ENCODE measurements around the gene VIPR2. TPM values are rescaled to one million over a fixed set of nuclear protein-coding genes. Genes with fewer than 3 reads are reported as not detected.

VIPR2 gene, protein sequence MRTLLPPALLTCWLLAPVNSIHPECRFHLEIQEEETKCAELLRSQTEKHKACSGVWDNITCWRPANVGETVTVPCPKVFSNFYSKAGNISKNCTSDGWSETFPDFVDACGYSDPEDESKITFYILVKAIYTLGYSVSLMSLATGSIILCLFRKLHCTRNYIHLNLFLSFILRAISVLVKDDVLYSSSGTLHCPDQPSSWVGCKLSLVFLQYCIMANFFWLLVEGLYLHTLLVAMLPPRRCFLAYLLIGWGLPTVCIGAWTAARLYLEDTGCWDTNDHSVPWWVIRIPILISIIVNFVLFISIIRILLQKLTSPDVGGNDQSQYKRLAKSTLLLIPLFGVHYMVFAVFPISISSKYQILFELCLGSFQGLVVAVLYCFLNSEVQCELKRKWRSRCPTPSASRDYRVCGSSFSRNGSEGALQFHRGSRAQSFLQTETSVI
- total RNA-seq (2016; rRNA removed; fragmentation: Illumina TruSeq; extraction: Trizol) (not detected in 2 replicates), polyA plus RNA-seq (2011; rRNA removed) (not detected in 2 replicates), polyA minus RNA-seq (2011; rRNA and poly(A)+ RNA removed; ENCODE audit: low replicate concordance) (19.5 TPM in 1 of 2 replicates, not detected in the other), Bru-seq, nascent RNA (not detected), BruChase-seq, experiment 1, labeled RNA remaining after a 6-hour chase (not detected), BruChase-seq, experiment 2, labeled RNA remaining after a 2-hour chase (not detected)
- not detected in 2 replicates for total RNA-seq (2016; cell fraction: cytosol; rRNA removed; fragmentation: Illumina TruSeq; extraction: Trizol; ENCODE audit: low read depth)
- not detected in 2 replicates for total RNA-seq (2016; cell fraction: insoluble cytoplasmic fraction; rRNA removed; fragmentation: Illumina TruSeq; extraction: Trizol)
- total RNA-seq (2016; cell fraction: membrane; rRNA removed; fragmentation: Illumina TruSeq; extraction: Trizol), result not detected in 2 replicates
- not detected in 2 replicates for total RNA-seq (2016; cell fraction: nucleus; rRNA removed; fragmentation: Illumina TruSeq; extraction: Trizol)
- polyA plus RNA-seq (2011; cell fraction: cytosol; rRNA removed), result not detected in 2 replicates
- polyA plus RNA-seq (2011; cell fraction: nucleus; rRNA removed), result not detected in 2 replicates
- not detected in 2 replicates for polyA plus RNA-seq (2012)
- not detected in 2 replicates for polyA plus RNA-seq (2016; cell fraction: cytosol; fragmentation: Illumina TruSeq; extraction: Trizol; ENCODE audit: low read depth)
- not detected in 2 replicates for polyA plus RNA-seq (2016; cell fraction: insoluble cytoplasmic fraction; fragmentation: Illumina TruSeq; extraction: Trizol; ENCODE audit: low read depth)
- not detected in 2 replicates for polyA plus RNA-seq (2016; cell fraction: membrane; fragmentation: Illumina TruSeq; extraction: Trizol; ENCODE audit: low read depth)
- polyA plus RNA-seq (2016; cell fraction: nucleus; fragmentation: Illumina TruSeq; extraction: Trizol; ENCODE audit: insufficient read depth, low read depth), result not detected in 2 replicates
- not detected in 2 replicates for polyA minus RNA-seq (2011; cell fraction: cytosol; rRNA and poly(A)+ RNA removed)
- 0.13 TPM in 1 of 2 replicates, not detected in the other for polyA minus RNA-seq (2011; cell fraction: nucleus; rRNA and poly(A)+ RNA removed)
- long read RNA-seq, experiment 1, partial matches to known transcripts, result 0 of 1 reads
- long read RNA-seq, experiment 1, other reads (novel, unspliced or antisense), result 1 of 1 reads
- long read RNA-seq, experiment 2, result 0 reads

DNA sequence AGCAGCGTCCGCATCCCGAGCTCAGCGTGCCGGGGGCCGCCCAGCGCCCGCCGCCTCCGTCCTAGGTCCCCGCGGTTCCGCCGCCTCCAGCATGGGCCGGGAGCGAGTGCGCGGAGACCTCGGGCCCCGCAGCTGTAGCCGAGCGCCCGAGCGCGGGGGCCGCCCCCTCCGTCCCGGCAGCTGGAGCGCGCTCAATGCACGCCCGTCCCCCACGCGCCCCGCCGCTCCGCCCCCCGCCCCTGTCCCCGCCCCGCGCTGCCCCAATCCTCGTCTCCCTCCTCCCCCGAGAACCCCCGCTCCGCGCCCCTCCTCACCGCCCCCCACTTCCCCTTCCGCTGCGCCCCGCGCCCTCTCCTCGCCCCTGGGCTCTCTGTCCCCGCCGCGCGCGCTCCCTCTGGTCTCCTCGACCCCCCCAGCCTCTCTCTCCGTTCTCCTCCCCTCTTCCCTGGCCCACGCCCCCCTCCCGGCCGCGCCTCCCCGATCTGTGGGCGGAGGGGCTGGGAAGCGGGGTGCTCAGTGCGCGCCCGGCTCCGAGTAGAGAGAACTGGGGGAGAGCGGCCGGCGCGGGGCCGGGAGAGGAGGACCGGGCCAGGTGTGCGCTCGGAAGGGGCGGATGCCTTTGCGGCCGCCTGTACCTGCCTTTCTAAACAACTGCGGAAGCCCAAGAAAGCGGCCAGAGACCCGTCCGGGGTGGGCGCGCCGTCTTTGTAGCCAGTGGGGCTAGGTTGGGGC lies at the start of gene VIPR2:
VIPR2 (minus strand) TSS at position 110 of the 732 bp plus-strand sequence; CDS start at position 14, 96 bp downstream.
- CTCF ChIA-PET (ENCODE audit: low intra/inter-chr PET ratio, low total read pairs), result no interaction called here
- ATAC-seq (no peak), FAIRE-seq (no peak), DNase-seq (ENCODE audit: low spot score) (no peak)
- no peaks in the 10 kb centered on the region for H3K36me3 ChIP-seq (replicated peaks in 1 of 2; ENCODE audit: control insufficient read depth in 1 of 2, insufficient read depth in 2 of 2, low read length in 2 of 2)
- no peaks in the 10 kb centered on the region for H4K20me1 ChIP-seq (ENCODE audit: insufficient read depth, low read length)
- no peak within 1 kb of the TSS for H3K4me3 ChIP-seq (replicated peaks in 1 of 3; ENCODE audit: insufficient read depth in 1 of 3, low read depth in 2 of 3, low read length in 3 of 3)
- peaks cover 0 to 52% of the 10 kb centered on the region in 2 experiments; a peak in 4 of 5 replicates for H3K27me3 ChIP-seq (ENCODE audit: control insufficient read depth in 1 of 2, insufficient read depth in 2 of 2, low read length in 2 of 2)
- intact Hi-C loops (cut with micrococcal nuclease; ENCODE audit: unreplicated experiment) (no loop called here), in situ Hi-C loops (cut with HindIII; ENCODE audit: extremely low pct_ligation_motif_present, low pct_unique_long_range_greater_than_20kb) (no loop called here)
- no peak within 1 kb of the TSS for H3K27ac ChIP-seq (ENCODE audit: extremely low read length, insufficient read depth, low read length)
- no peaks in the 10 kb centered on the region for H3K4me1 ChIP-seq (ENCODE audit: insufficient read depth, low read length)
- no peaks in the 10 kb centered on the region for H3K79me2 ChIP-seq (ENCODE audit: insufficient read depth, low read length)
- H3K9me3 ChIP-seq (ENCODE audit: low read length), result no peaks in the 10 kb centered on the region
- H2AFZ ChIP-seq (ENCODE audit: low read length), result no peak within 1 kb of the TSS
- WGBS (ENCODE audit: low lambda C conversion rate), result 79% methylated on average over 62 of the region's 88 CpGs
- BruUV-seq (replicated peaks), result no TSS peak
- H3K4me2 ChIP-seq (ENCODE audit: low read depth, low read length), result no peak within 1 kb of the TSS
- no peak within 1 kb of the TSS for H3K9ac ChIP-seq (ENCODE audit: insufficient read depth, low read depth, low read length)
- POLR2A ChIA-PET, result no interaction called here
- TF ChIP-seq CREB1 (IDR thresholded peaks at IDR 0.05) (no peak), CREB1 (CRISPR knock-in tag; IDR thresholded peaks at IDR 0.05) (no peak), CBX5 (CRISPR knock-in tag; IDR thresholded peaks at IDR 0.05; ENCODE audit: borderline replicate concordance) (no peak), ZKSCAN8 (CRISPR knock-in tag; IDR thresholded peaks at IDR 0.05; ENCODE audit: borderline replicate concordance) (no peak), HHEX (CRISPR knock-in tag; IDR thresholded peaks at IDR 0.05) (no peak), ZNF816 (CRISPR knock-in tag; IDR thresholded peaks at IDR 0.05; ENCODE audit: borderline replicate concordance) (no peak), ZNF773 (CRISPR knock-in tag; IDR thresholded peaks at IDR 0.05; ENCODE audit: borderline replicate concordance) (no peak), SIN3B (IDR thresholded peaks at IDR 0.05; ENCODE audit: low read length) (no peak)
- TF ChIP-seq, protein P1, sequence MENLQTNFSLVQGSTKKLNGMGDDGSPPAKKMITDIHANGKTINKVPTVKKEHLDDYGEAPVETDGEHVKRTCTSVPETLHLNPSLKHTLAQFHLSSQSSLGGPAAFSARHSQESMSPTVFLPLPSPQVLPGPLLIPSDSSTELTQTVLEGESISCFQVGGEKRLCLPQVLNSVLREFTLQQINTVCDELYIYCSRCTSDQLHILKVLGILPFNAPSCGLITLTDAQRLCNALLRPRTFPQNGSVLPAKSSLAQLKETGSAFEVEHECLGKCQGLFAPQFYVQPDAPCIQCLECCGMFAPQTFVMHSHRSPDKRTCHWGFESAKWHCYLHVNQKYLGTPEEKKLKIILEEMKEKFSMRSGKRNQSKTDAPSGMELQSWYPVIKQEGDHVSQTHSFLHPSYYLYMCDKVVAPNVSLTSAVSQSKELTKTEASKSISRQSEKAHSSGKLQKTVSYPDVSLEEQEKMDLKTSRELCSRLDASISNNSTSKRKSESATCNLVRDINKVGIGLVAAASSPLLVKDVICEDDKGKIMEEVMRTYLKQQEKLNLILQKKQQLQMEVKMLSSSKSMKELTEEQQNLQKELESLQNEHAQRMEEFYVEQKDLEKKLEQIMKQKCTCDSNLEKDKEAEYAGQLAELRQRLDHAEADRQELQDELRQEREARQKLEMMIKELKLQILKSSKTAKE (CRISPR knock-in tag; IDR thresholded peaks at IDR 0.05; ENCODE audit: borderline replicate concordance), result no peak
- TF ChIP-seq, protein P2, sequence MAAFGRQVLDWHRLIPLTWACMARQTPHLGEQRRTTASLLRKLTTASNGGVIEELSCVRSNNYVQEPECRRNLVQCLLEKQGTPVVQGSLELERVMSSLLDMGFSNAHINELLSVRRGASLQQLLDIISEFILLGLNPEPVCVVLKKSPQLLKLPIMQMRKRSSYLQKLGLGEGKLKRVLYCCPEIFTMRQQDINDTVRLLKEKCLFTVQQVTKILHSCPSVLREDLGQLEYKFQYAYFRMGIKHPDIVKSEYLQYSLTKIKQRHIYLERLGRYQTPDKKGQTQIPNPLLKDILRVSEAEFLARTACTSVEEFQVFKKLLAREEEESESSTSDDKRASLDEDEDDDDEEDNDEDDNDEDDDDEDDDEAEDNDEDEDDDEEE (CRISPR knock-in tag; IDR thresholded peaks at IDR 0.05), result no peak
- TF ChIP-seq, protein P3, sequence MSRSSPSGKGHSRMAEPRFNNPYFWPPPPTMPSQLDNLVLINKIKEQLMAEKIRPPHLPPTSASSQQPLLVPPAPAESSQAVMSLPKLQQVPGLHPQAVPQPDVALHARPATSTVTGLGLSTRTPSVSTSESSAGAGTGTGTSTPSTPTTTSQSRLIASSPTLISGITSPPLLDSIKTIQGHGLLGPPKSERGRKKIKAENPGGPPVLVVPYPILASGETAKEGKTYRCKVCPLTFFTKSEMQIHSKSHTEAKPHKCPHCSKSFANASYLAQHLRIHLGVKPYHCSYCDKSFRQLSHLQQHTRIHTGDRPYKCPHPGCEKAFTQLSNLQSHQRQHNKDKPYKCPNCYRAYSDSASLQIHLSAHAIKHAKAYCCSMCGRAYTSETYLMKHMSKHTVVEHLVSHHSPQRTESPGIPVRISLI (CRISPR knock-in tag; IDR thresholded peaks at IDR 0.05; ENCODE audit: borderline replicate concordance), result no peak
- TF ChIP-seq, protein P4, sequence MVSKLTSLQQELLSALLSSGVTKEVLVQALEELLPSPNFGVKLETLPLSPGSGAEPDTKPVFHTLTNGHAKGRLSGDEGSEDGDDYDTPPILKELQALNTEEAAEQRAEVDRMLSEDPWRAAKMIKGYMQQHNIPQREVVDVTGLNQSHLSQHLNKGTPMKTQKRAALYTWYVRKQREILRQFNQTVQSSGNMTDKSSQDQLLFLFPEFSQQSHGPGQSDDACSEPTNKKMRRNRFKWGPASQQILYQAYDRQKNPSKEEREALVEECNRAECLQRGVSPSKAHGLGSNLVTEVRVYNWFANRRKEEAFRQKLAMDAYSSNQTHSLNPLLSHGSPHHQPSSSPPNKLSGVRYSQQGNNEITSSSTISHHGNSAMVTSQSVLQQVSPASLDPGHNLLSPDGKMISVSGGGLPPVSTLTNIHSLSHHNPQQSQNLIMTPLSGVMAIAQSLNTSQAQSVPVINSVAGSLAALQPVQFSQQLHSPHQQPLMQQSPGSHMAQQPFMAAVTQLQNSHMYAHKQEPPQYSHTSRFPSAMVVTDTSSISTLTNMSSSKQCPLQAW (CRISPR knock-in tag; IDR thresholded peaks at IDR 0.05), result no peak
